ENCODE data around the gene CHCHD6. TPM values are rescaled to one million over a fixed set of nuclear protein-coding genes. Genes with fewer than 3 reads are reported as not detected.

The CHCHD6 gene
- total RNA-seq, 4 donors from 2014 or later: 2.4 to 44.6 (median 5.1) TPM

DNA sequence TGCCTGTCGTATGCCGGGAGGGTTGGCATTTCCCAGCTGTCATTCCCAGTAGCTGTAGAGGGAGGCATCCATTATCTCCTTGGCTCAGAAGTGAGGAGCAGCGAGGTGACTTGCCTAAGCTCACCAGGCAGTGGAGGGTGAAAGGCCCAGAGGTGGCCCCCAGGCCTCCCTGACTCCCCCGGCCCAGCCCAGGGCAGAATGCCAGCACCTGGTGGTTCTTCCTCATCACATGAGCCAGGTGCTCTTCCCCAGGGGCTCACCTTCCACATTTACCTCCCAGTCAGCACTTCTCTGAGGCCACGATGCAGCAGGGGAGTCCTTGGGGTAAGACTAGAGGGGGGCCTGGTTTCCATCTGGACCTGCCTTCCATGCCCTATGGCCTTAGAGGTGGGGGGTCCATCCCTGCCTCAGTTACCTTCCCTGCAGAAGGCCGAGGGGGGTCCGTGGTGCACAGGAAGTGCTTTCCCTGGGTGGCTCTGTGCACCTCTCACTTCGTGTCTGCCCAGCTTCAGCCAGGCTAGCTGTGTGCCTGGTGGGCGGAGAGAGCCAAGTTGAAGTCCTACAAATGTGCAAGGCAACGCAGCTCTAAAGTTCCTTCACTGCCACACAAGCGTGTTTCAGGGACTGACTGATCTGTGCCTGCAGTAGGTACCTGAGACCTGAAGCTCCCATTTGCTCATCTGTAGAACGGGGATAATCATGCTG is 208.6 kb downstream of the CHCHD6 start:
- Histone ChIP-seq H3K4me3 (no peak overlapping the region), H3K27ac (peak overlapping the region in 1 of 4 donors; percentile 59), H3K36me3 (no peaks in the 10 kb centered on the region), H3K27me3 (no peaks in the 10 kb centered on the region), H3K4me1 (peaks cover 0 to 22% (median 12%) of the 10 kb centered on the region in 4 donors), H3K9me3 (no peaks in the 10 kb centered on the region)
- TF ChIP-seq POLR2A (IDR thresholded peaks at IDR 0.05): no peak
- TF ChIP-seq, protein P1, sequence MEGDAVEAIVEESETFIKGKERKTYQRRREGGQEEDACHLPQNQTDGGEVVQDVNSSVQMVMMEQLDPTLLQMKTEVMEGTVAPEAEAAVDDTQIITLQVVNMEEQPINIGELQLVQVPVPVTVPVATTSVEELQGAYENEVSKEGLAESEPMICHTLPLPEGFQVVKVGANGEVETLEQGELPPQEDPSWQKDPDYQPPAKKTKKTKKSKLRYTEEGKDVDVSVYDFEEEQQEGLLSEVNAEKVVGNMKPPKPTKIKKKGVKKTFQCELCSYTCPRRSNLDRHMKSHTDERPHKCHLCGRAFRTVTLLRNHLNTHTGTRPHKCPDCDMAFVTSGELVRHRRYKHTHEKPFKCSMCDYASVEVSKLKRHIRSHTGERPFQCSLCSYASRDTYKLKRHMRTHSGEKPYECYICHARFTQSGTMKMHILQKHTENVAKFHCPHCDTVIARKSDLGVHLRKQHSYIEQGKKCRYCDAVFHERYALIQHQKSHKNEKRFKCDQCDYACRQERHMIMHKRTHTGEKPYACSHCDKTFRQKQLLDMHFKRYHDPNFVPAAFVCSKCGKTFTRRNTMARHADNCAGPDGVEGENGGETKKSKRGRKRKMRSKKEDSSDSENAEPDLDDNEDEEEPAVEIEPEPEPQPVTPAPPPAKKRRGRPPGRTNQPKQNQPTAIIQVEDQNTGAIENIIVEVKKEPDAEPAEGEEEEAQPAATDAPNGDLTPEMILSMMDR (IDR thresholded peaks at IDR 0.05): no peak
- no peak for DNase-seq

DNA sequence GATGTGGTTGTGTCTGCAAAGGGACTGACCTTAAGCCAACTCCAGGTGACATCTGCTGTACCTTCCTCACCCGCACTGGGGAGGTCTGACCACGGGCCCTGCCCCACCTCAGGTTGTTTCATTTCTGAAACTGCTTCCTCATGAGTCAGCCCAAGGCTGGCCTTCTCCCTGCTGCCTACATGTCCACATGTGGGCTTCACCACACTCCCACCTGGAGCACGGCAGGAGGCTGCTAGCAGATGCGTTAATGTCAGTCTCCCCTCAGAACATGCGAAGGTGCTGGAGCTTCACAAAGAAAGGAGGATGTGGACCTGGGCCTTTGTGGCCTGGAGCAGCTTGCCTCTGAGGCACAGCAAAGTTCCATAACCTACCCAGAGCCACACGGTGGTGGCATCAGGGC is 209.5 kb downstream of the CHCHD6 start:
- H3K4me3 ChIP-seq: no peak overlapping the region
- no peak overlapping the region for H3K27ac ChIP-seq
- DNase-seq: no peak
- TF ChIP-seq POLR2A (IDR thresholded peaks at IDR 0.05): no peak
- TF ChIP-seq, protein P1 (IDR thresholded peaks at IDR 0.05): no peak
- H3K4me1 ChIP-seq: peaks cover 0 to 22% (median 12%) of the 10 kb centered on the region in 4 donors
- H3K9me3 ChIP-seq: no peaks in the 10 kb centered on the region
- no peaks in the 10 kb centered on the region for H3K27me3 ChIP-seq
- H3K36me3 ChIP-seq: no peaks in the 10 kb centered on the region

DNA sequence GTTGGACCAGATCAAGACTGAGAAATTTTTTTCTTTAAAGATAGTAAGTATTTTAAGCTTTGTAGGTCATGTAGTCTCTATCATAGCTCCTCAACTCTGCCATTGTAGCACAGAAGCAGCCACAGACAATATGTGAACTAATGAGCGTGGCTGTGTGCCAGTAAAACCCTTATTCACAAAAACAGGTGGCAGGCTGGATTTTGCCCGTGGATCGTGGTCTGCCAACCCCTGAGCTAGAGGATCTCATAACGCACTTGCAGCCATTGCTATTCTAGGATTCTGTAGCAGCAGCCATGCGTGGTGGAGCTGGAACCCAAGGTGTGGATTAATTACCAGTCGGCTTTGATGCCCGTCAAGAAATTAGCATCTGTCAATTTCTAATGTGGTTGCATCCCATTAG is 210.2 kb downstream of the CHCHD6 start:
- no peak overlapping the region for H3K27ac ChIP-seq
- peaks cover 0 to 22% (median 12%) of the 10 kb centered on the region in 4 donors for H3K4me1 ChIP-seq
- no peaks in the 10 kb centered on the region for H3K27me3 ChIP-seq
- H3K36me3 ChIP-seq: no peaks in the 10 kb centered on the region
- no peak overlapping the region for H3K4me3 ChIP-seq
- TF ChIP-seq, protein P1 (IDR thresholded peaks at IDR 0.05): no peak
- no peak for TF ChIP-seq POLR2A (IDR thresholded peaks at IDR 0.05)
- no peaks in the 10 kb centered on the region for H3K9me3 ChIP-seq
- no peak for DNase-seq

DNA sequence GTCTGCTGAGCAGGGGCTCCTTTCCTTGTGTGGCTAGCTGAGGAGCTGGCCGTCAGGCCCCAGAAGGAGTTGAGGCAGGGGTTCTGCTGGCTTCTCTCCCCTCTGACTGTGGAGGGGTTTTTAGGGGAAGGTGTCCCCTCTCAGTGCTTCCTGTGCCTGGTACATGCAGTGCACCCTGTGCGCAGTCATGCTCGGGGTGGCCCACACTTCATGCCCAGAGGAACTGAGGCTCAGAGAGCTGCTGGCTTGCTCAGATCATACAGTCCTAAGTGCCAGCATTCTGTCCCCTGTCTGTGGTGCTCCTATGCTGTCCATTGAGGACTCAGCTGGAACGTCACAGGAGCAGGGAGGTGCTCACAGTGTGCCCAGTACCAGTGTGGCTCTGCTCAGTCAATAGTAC is 211.0 kb downstream of the CHCHD6 start:
- Histone ChIP-seq H3K27me3 (no peaks in the 10 kb centered on the region), H3K4me1 (peaks cover 0 to 22% (median 12%) of the 10 kb centered on the region in 4 donors), H3K36me3 (no peaks in the 10 kb centered on the region), H3K4me3 (no peak overlapping the region), H3K27ac (no peak overlapping the region), H3K9me3 (no peaks in the 10 kb centered on the region)
- no peak for DNase-seq
- no peak for TF ChIP-seq POLR2A (IDR thresholded peaks at IDR 0.05)
- TF ChIP-seq, protein P1 (IDR thresholded peaks at IDR 0.05): no peak

DNA sequence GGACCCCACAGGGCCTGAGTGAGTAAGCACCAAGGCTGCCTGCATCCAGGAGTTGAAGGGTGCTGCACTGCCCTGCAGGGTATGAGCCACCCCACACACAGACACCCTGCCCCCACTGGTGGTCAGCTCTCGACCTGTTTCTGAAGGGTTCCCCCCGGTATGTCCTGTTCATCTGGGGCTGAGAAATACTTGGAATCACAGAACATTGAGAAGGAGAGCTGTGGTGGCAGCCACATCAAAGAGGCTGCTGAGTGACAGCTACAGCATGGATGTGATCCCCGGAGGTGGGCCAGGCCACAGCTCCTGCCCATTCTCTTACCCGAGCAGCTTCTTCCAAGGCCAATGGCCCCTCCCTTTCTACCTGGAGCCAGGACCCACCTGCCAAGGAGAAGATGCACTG is 212.5 kb downstream of the CHCHD6 start:
- Histone ChIP-seq H3K27ac (no peak overlapping the region), H3K4me1 (peaks cover 0 to 12% (median 9%) of the 10 kb centered on the region in 4 donors), H3K4me3 (no peak overlapping the region), H3K9me3 (no peaks in the 10 kb centered on the region), H3K36me3 (no peaks in the 10 kb centered on the region), H3K27me3 (no peaks in the 10 kb centered on the region)
- TF ChIP-seq POLR2A (IDR thresholded peaks at IDR 0.05): no peak
- TF ChIP-seq, protein P1 (IDR thresholded peaks at IDR 0.05): no peak
- no peak for DNase-seq
